ENCODE results near the gene APOL1. TPM values are rescaled to one million over a fixed set of nuclear protein-coding genes. Genes with fewer than 3 reads are reported as not detected.
"Not testable (repeated sequence)": the region's sequence is repeated elsewhere in the genome, so short reads cannot be mapped to it uniquely, and the experiment has no call there.

The APOL1 gene
- total RNA-seq, 1 donor from 2014 or later = 30.1 TPM

- peaks cover 0 to 12% of the 10 kb centered on the region in 2 donors for H3K4me1 ChIP-seq
Measured at GRCh38 chr22:36258701-36259614, 6.0 kb downstream of the APOL1 start.

GRCh38 chr22:36259615-36260300, 6.8 kb downstream of the APOL1 start:
- no peak for TF ChIP-seq CTCF (IDR thresholded peaks at IDR 0.05)
- Histone ChIP-seq H3K27ac (peak overlapping the region in 1 of 2 donors; percentile 50), H3K9me3 (no peaks in the 10 kb centered on the region), H3K4me3 (no peak overlapping the region), H3K27me3 (no peaks in the 10 kb centered on the region), H3K4me1 (peaks cover 0 to 4% of the 10 kb centered on the region in 2 donors), H3K36me3 (peaks cover 0 to 13% of the 10 kb centered on the region in 2 donors)
- DNase-seq (ENCODE audit: low spot score in 2 of 2) = no peak
- intact Hi-C loops (cut with DNase I) = loop anchor here (5.0 kb wide), 1 partner anchor 57 kb away; the partner anchor contains the start of gene APOL4

More at GRCh38 chr22:36258701-36259614, 6.0 kb downstream of the APOL1 start:
- no peaks in the 10 kb centered on the region for H3K27me3 ChIP-seq
- no peak overlapping the region for H3K4me3 ChIP-seq
- H3K27ac ChIP-seq = peak overlapping the region in 1 of 2 donors; percentile 50
- TF ChIP-seq CTCF (IDR thresholded peaks at IDR 0.05) = no peak
- intact Hi-C loops (cut with DNase I) = loop anchor here (5.0 kb wide), 1 partner anchor 57 kb away; the partner anchor contains the start of gene APOL4
- DNase-seq (ENCODE audit: low spot score in 2 of 2) = no peak
- H3K9me3 ChIP-seq = no peaks in the 10 kb centered on the region
- H3K36me3 ChIP-seq = peaks cover 0 to 13% of the 10 kb centered on the region in 2 donors

GRCh38 chr22:36261675-36262074, 8.7 kb downstream of the APOL1 start:
- H3K4me1 ChIP-seq; H3K9me3 ChIP-seq; H3K27me3 ChIP-seq; DNase-seq (ENCODE audit: low spot score in 2 of 2); H3K27ac ChIP-seq; H3K4me3 ChIP-seq; intact Hi-C loops (cut with DNase I): not testable (repeated sequence)
- peaks cover 0 to 26% of the 10 kb centered on the region in 2 donors for H3K36me3 ChIP-seq

- H3K27me3 ChIP-seq; intact Hi-C loops (cut with DNase I); H3K9me3 ChIP-seq; H3K4me1 ChIP-seq; H3K27ac ChIP-seq; DNase-seq (ENCODE audit: low spot score in 2 of 2); H3K4me3 ChIP-seq: not testable (repeated sequence)
- H3K36me3 ChIP-seq = peaks cover 0 to 31% of the 10 kb centered on the region in 2 donors
Measured at GRCh38 chr22:36262307-36262706, 9.4 kb downstream of the APOL1 start.

GRCh38 chr22:36263216-36263673, 10.3 kb downstream of the APOL1 start:
- DNase-seq (ENCODE audit: low spot score in 2 of 2); H3K9me3 ChIP-seq; H3K27me3 ChIP-seq; H3K4me1 ChIP-seq; H3K4me3 ChIP-seq; intact Hi-C loops (cut with DNase I): not testable (repeated sequence)
- Histone ChIP-seq H3K36me3 (peaks cover 0 to 31% of the 10 kb centered on the region in 2 donors), H3K27ac (peak overlapping the region in 1 of 2 donors; percentile 0)

- H3K4me3 ChIP-seq; intact Hi-C loops (cut with DNase I); H3K4me1 ChIP-seq; H3K27me3 ChIP-seq; H3K9me3 ChIP-seq; DNase-seq (ENCODE audit: low spot score in 2 of 2): not testable (repeated sequence)
- peak overlapping the region; percentile 0 to 27 for H3K27ac ChIP-seq
- H3K36me3 ChIP-seq = peaks cover 0 to 31% of the 10 kb centered on the region in 2 donors
Measured at GRCh38 chr22:36263886-36264664, 11.1 kb downstream of the APOL1 start.

- no peaks in the 10 kb centered on the region for H3K4me1 ChIP-seq
- no peak overlapping the region for H3K27ac ChIP-seq
- no peak overlapping the region for H3K4me3 ChIP-seq
- intact Hi-C loops (cut with DNase I) = no loop called here
- no peak for DNase-seq (ENCODE audit: low spot score in 2 of 2)
- no peaks in the 10 kb centered on the region for H3K9me3 ChIP-seq
- H3K36me3 ChIP-seq = peaks cover 0 to 19% of the 10 kb centered on the region in 2 donors
- H3K27me3 ChIP-seq = no peaks in the 10 kb centered on the region
- no peak for TF ChIP-seq CTCF (IDR thresholded peaks at IDR 0.05)
Measured at GRCh38 chr22:36267058-36267457, 14.1 kb downstream of the APOL1 start.

All from ascending aorta (tissue), 2 donors.